Measurements from ENCODE around the gene TMED10.

Gene TMED10

GRCh38 chr14:75176142-75176820, at the start of gene TMED10:
TSS of gene TMED10 (minus strand) at chr14:75176612. CDS start at chr14:75176579, 33 bp downstream.
- DNase-seq (ENCODE audit: extremely low spot score, insufficient read length, low read depth) (peak; percentile 71), FAIRE-seq (no peak)

GRCh38 chr14:75224561-75224960, 48.1 kb upstream of the TMED10 start:
- FAIRE-seq (no peak), DNase-seq (ENCODE audit: extremely low spot score, insufficient read length, low read depth) (no peak)

DNA sequence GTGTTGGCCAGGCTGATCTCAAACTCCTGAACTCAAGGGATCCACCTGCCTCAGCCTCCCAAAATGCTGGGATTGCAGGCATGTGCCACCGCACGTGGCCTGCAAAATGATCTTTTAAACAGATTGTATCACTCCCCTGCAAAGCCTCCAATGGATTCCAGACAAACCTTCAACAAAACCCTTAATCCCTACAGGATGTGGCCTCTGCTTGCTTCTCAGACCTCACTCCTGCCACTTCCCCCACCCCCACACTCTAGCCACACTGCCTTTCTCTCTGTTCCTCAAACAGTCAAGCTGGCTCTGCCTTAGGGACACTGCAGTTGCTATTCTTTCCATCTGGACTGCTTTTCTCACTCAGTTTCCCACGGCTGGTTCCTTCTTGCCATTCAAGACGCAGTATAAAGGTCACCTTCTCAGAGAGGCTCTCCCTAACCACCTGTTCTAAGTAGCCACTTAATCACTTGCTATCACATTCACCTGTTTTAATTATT, 47.3 kb upstream of the TMED10 start:
- peak; percentile 38 for DNase-seq (ENCODE audit: extremely low spot score, insufficient read length, low read depth)
- peak; percentile 95 for FAIRE-seq

GRCh38 chr14:75222208-75222701, 45.8 kb upstream of the TMED10 start:
- DNase-seq (ENCODE audit: extremely low spot score, insufficient read length, low read depth) (peak; percentile 37), FAIRE-seq (peak; percentile 89)

GRCh38 chr14:75221797-75222196, 45.4 kb upstream of the TMED10 start:
- no peak for DNase-seq (ENCODE audit: extremely low spot score, insufficient read length, low read depth)
- FAIRE-seq, result peak; percentile 29

GRCh38 chr14:75220156-75220555, 43.7 kb upstream of the TMED10 start:
- FAIRE-seq (no peak), DNase-seq (ENCODE audit: extremely low spot score, insufficient read length, low read depth) (no peak)

GRCh38 chr14:75217508-75218206, 41.2 kb upstream of the TMED10 start:
- FAIRE-seq (no peak), DNase-seq (ENCODE audit: extremely low spot score, insufficient read length, low read depth) (no peak)

GRCh38 chr14:75216427-75217006, 40.1 kb upstream of the TMED10 start:
- FAIRE-seq (no peak), DNase-seq (ENCODE audit: extremely low spot score, insufficient read length, low read depth) (no peak)

GRCh38 chr14:75215520-75215919, 39.1 kb upstream of the TMED10 start:
- DNase-seq (ENCODE audit: extremely low spot score, insufficient read length, low read depth) (no peak), FAIRE-seq (no peak)

GRCh38 chr14:75214558-75214957, 38.1 kb upstream of the TMED10 start:
- no peak for FAIRE-seq
- DNase-seq (ENCODE audit: extremely low spot score, insufficient read length, low read depth), result no peak

- FAIRE-seq, result no peak
Observed at GRCh38 chr14:75213172-75213571, 36.8 kb upstream of the TMED10 start.

DNA sequence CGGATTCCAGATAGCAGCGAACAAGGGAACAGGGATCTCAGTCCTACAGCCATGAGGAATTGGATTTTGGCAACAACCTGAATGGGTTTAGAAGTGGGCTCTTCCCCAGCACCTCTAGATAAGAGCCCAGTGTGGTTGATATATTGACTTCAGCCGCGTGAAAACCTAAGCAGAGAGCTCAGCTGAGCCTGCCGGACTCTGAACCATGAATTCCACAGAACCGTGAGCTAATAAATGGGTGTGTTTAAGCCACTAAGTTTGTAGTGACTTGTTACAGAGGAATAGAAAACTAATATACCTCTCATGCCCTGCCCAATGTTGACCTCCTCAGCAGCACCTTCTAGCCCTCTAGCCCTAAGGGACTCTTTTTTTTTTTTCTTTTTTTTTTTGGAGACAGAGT, 32.4 kb upstream of the TMED10 start:
- FAIRE-seq (no peak), DNase-seq (ENCODE audit: extremely low spot score, insufficient read length, low read depth) (no peak)

More at GRCh38 chr14:75213172-75213571, 36.8 kb upstream of the TMED10 start:
- DNase-seq (ENCODE audit: extremely low spot score, insufficient read length, low read depth), result no peak

GRCh38 chr14:75206190-75206589, 29.8 kb upstream of the TMED10 start:
- FAIRE-seq (no peak), DNase-seq (ENCODE audit: extremely low spot score, insufficient read length, low read depth) (no peak)

GRCh38 chr14:75205591-75205990, 29.2 kb upstream of the TMED10 start:
- DNase-seq (ENCODE audit: extremely low spot score, insufficient read length, low read depth) (no peak), FAIRE-seq (no peak)

- FAIRE-seq, result no peak
- DNase-seq (ENCODE audit: extremely low spot score, insufficient read length, low read depth), result no peak
Observed at GRCh38 chr14:75204116-75204515, 27.7 kb upstream of the TMED10 start.

DNA sequence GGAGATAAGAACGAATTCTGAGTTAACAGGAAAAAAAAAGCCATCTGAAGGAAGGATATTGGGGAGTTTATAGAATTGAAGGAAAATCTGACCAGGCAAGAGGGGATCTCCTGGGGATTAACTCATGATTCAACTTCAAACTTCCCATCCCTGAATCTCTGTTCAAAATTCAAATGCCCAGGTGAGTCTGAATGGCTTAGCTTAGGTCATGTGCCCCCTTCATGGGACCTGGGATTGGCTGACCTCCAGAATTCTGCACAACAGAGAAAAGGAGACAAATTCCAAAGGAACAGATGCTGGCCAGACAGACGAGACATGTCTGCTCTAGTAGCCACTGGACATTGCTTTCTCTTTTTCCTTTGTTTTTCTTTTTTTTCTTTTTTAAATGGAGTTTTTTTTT, 26.2 kb upstream of the TMED10 start:
- FAIRE-seq, result no peak
- DNase-seq (ENCODE audit: extremely low spot score, insufficient read length, low read depth), result no peak

DNA sequence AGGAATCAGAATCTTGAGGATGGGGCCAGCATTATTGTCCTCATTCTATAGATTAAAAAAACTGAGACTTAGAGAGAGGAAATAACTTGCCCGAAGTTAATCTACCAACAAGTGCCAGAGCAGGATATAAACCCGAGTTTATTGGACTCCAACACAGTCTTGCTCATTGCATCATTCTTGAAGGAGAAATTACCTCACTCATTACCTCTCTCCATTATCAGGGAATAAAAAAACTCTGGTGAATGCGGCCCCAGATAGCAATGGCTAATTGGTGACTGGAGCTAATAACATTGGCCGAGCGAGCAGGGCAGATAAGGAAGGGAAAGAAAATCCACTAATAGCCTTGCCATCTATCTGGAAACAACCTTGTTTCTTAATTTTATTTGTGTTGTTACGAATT, 24.7 kb upstream of the TMED10 start:
- DNase-seq (ENCODE audit: extremely low spot score, insufficient read length, low read depth) (no peak), FAIRE-seq (no peak)

- FAIRE-seq (no peak), DNase-seq (ENCODE audit: extremely low spot score, insufficient read length, low read depth) (no peak)
Observed at GRCh38 chr14:75200451-75200850, 24.0 kb upstream of the TMED10 start.

DNA sequence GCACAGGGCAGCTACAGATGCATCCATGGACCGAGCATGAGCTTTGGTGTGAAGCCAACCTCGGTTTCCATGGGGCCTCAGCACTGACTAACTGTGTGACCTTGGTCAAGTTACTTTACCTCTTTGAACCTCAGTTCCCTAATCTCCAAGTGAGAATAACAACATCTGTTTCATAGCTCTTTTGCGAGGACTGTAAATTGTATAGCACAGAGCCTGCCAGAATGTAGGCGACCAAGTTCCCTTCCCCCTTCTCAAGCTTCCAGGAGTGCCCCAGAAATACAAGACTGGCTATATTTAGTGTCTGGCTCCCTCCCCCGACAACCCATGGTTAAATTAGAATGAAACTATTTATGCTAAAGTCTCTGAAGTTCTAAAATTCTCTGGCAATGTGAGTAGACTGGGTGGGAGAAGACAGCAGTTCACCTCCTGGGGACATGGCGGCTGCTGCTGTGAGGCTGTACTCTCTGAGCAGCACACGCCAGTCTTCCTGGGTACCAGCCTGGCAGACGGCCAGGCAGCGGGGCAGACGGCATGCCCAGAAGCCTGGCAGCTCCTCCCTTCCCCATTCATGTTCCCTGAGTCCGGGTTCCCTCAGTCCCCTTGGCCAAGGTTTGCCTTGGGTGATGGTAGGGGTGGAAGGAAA, 22.0 kb upstream of the TMED10 start:
- FAIRE-seq (no peak), DNase-seq (ENCODE audit: extremely low spot score, insufficient read length, low read depth) (no peak)

- DNase-seq (ENCODE audit: extremely low spot score, insufficient read length, low read depth) (no peak), FAIRE-seq (no peak)
Observed at GRCh38 chr14:75197338-75197737, 20.9 kb upstream of the TMED10 start.

All from GM18507 (cell line).